Trophoblast cell (in vitro differentiated cells and primary cell): ENCODE results near the gene SLC27A2.

Experiments used
- DNase-seq, 2 donors: peaks; one replicate each; pipeline ENCODE4 v3.0.0-alpha.2; 2016
- H2AFZ ChIP-seq: 2 replicates; pipeline ENCODE4 v1.6.1; 2013; ENCODE audit warnings: low read length, moderate library complexity, mild to moderate bottlenecking; ENCODE audit not compliant: insufficient read depth, poor library complexity
- H2AK5ac ChIP-seq: 2 replicates; pipeline ENCODE4 v1.6.1; 2013; ENCODE audit warnings: mild to moderate bottlenecking, low read length
- H2BK120ac ChIP-seq: 2 replicates; pipeline ENCODE4 v1.6.1; 2013; ENCODE audit warnings: low read length, mild to moderate bottlenecking, moderate library complexity; ENCODE audit not compliant: insufficient read depth, poor library complexity
- H2BK12ac ChIP-seq: 2 replicates; pipeline ENCODE4 v1.6.1; 2013; ENCODE audit warnings: mild to moderate bottlenecking, low read length, moderate library complexity
- H2BK5ac ChIP-seq: 2 replicates; pipeline ENCODE4 v1.6.1; 2013; ENCODE audit warnings: low read length, low read depth, moderate library complexity, mild to moderate bottlenecking; ENCODE audit not compliant: poor library complexity
- H3K14ac ChIP-seq: 2 replicates; pipeline ENCODE4 v1.6.1; 2013; ENCODE audit warnings: mild to moderate bottlenecking, low read length
- H3K18ac ChIP-seq: 2 replicates; pipeline ENCODE4 v1.6.1; 2013; ENCODE audit warnings: mild to moderate bottlenecking, low read length
- H3K23ac ChIP-seq: 2 replicates; pipeline ENCODE4 v1.6.1; 2013; ENCODE audit warnings: low read length
- H3K27ac ChIP-seq: 2 replicates; pipeline ENCODE4 v1.5.1; 2013; ENCODE audit warnings: low read depth, mild to moderate bottlenecking, inconsistent platforms, low read length, moderate library complexity
- H3K27me3 ChIP-seq: 2 replicates; pipeline ENCODE4 v1.6.1; 2013; ENCODE audit warnings: inconsistent platforms, mild to moderate bottlenecking, low read length, moderate library complexity; ENCODE audit not compliant: insufficient read depth
- H3K36me3 ChIP-seq, 2 experiments: 1 replicate in 1 of 2; 2 replicates in 1 of 2; pipeline ENCODE4 v1.6.1; 2013; ENCODE audit warnings: low read length in 2 of 2, mild to moderate bottlenecking in 2 of 2, moderate library complexity in 1 of 2; ENCODE audit not compliant: insufficient read depth in 2 of 2, control insufficient read depth in 1 of 2
- H3K4ac ChIP-seq: 2 replicates; pipeline ENCODE4 v1.6.1; 2013; ENCODE audit warnings: low read depth, mild to moderate bottlenecking, low read length, moderate library complexity
- H3K4me1 ChIP-seq, 2 experiments: 1 replicate in 1 of 2; 2 replicates in 1 of 2; pipeline ENCODE4 v1.6.1; 2013; ENCODE audit warnings: low read length in 2 of 2, mild to moderate bottlenecking in 2 of 2, moderate library complexity in 1 of 2; ENCODE audit not compliant: insufficient read depth in 2 of 2, control insufficient read depth in 1 of 2
- H3K4me2 ChIP-seq: 2 replicates; pipeline ENCODE4 v1.6.1; 2013; ENCODE audit warnings: inconsistent platforms, mild to moderate bottlenecking, low read length, moderate library complexity
- H3K4me3 ChIP-seq: 2 replicates; pipeline ENCODE4 v1.5.1; 2013; ENCODE audit warnings: mild to moderate bottlenecking, low read depth, low read length, inconsistent platforms
- H3K79me1 ChIP-seq: one replicate; pipeline ENCODE4 v1.6.1; 2013; ENCODE audit warnings: low read length
- H3K79me2 ChIP-seq: 2 replicates; pipeline ENCODE4 v1.6.1; 2013; ENCODE audit warnings: low read length, mild to moderate bottlenecking; ENCODE audit not compliant: control insufficient read depth, insufficient read depth, poor library complexity
- H3K9ac ChIP-seq: 2 replicates; pipeline ENCODE4 v1.6.1; 2013; ENCODE audit warnings: mild to moderate bottlenecking, low read length
- H3K9me3 ChIP-seq: 2 replicates; pipeline ENCODE4 v1.6.1; 2013; ENCODE audit warnings: low read depth, mild to moderate bottlenecking, control low read depth, inconsistent platforms, low read length; ENCODE audit not compliant: insufficient read depth
- H4K12ac ChIP-seq: 2 replicates; pipeline ENCODE4 v1.6.1; 2013; ENCODE audit warnings: low read depth, mild to moderate bottlenecking, low read length, moderate library complexity
- H4K8ac ChIP-seq: 2 replicates; pipeline ENCODE4 v1.6.1; 2013; ENCODE audit warnings: low read depth, mild to moderate bottlenecking, low read length, moderate library complexity
- H4K91ac ChIP-seq: one replicate; pipeline ENCODE4 v1.6.1; 2013; ENCODE audit warnings: low read depth, mild to moderate bottlenecking, low read length, moderate library complexity
- WGBS: extraction: QIAGEN DNeasy Blood & Tissue Kit; methylation state at CpG from one replicate; pipeline ENCODE4 v1.1.7; 2013; ENCODE audit warnings: missing lambda C conversion rate; ENCODE audit not compliant: insufficient read length, insufficient coverage; ENCODE audit errors: extremely low coverage; 5-methylcytosine and 5-hydroxymethylcytosine counted together

Gene SLC27A2

GRCh38 chr15:50250760-50251394 lies 68.9 kb downstream of the SLC27A2 start:
- no peaks in the 10 kb centered on the region for H3K36me3 ChIP-seq
- WGBS: no CpG with 5 or more reads among the region's 6 CpGs
- no peak for DNase-seq
- H2BK12ac ChIP-seq: no peak overlapping the region
- H3K4ac ChIP-seq: no peak overlapping the region
- no peak overlapping the region for H3K4me2 ChIP-seq
- no peak overlapping the region for H3K27ac ChIP-seq
- peaks cover 4 to 17% of the 10 kb centered on the region in 2 experiments for H3K4me1 ChIP-seq
- H4K12ac ChIP-seq: no peak overlapping the region
- no peak overlapping the region for H2AFZ ChIP-seq
- no peak overlapping the region for H4K8ac ChIP-seq
- H3K79me2 ChIP-seq: no peaks in the 10 kb centered on the region
- no peak overlapping the region for H3K23ac ChIP-seq
- no peak overlapping the region for H2BK5ac ChIP-seq
- H3K9ac ChIP-seq: no peak overlapping the region
- no peak overlapping the region for H2BK120ac ChIP-seq
- H3K14ac ChIP-seq: no peak overlapping the region
- no peak overlapping the region for H4K91ac ChIP-seq
- no peak overlapping the region for H2AK5ac ChIP-seq
- no peaks in the 10 kb centered on the region for H3K9me3 ChIP-seq
- peaks cover 5% of the 10 kb centered on the region for H3K79me1 ChIP-seq
- H3K27me3 ChIP-seq: no peaks in the 10 kb centered on the region
- H3K4me3 ChIP-seq: no peak overlapping the region
- no peak overlapping the region for H3K18ac ChIP-seq

- Histone ChIP-seq H2BK5ac (no peak overlapping the region), H3K4ac (no peak overlapping the region), H3K4me3 (no peak overlapping the region), H4K91ac (no peak overlapping the region), H3K79me2 (no peaks in the 10 kb centered on the region), H3K9me3 (no peaks in the 10 kb centered on the region), H3K27ac (no peak overlapping the region), H3K18ac (no peak overlapping the region), H4K8ac (no peak overlapping the region), H3K36me3 (no peaks in the 10 kb centered on the region), H3K9ac (no peak overlapping the region), H2BK120ac (no peak overlapping the region), H3K79me1 (peaks cover 5% of the 10 kb centered on the region), H2AFZ (no peak overlapping the region), H2BK12ac (no peak overlapping the region), H3K14ac (no peak overlapping the region), H3K23ac (no peak overlapping the region), H2AK5ac (no peak overlapping the region), H3K4me2 (no peak overlapping the region), H3K4me1 (peaks cover 4 to 17% of the 10 kb centered on the region in 2 experiments), H3K27me3 (no peaks in the 10 kb centered on the region), H4K12ac (no peak overlapping the region)
- DNase-seq: no peak
- no CpG with 5 or more reads among the region's 11 CpGs for WGBS
Observed at GRCh38 chr15:50251638-50252182, 69.7 kb downstream of the SLC27A2 start.

GRCh38 chr15:50252556-50252955 lies 70.6 kb downstream of the SLC27A2 start:
- H4K8ac ChIP-seq: no peak overlapping the region
- no peaks in the 10 kb centered on the region for H3K36me3 ChIP-seq
- H3K4ac ChIP-seq: no peak overlapping the region
- H3K18ac ChIP-seq: no peak overlapping the region
- no peak overlapping the region for H2BK5ac ChIP-seq
- no peaks in the 10 kb centered on the region for H3K27me3 ChIP-seq
- H3K4me2 ChIP-seq: no peak overlapping the region
- peaks cover 3% of the 10 kb centered on the region for H3K79me1 ChIP-seq
- no peak overlapping the region for H2BK12ac ChIP-seq
- H3K4me3 ChIP-seq: no peak overlapping the region
- no CpG with 5 or more reads among the region's 11 CpGs for WGBS
- no peaks in the 10 kb centered on the region for H3K79me2 ChIP-seq
- H4K12ac ChIP-seq: no peak overlapping the region
- no peak overlapping the region for H3K23ac ChIP-seq
- no peak overlapping the region for H2AK5ac ChIP-seq
- H3K9me3 ChIP-seq: peaks cover 2% of the 10 kb centered on the region
- H2AFZ ChIP-seq: no peak overlapping the region
- no peak overlapping the region for H3K27ac ChIP-seq
- H3K9ac ChIP-seq: no peak overlapping the region
- no peak overlapping the region for H2BK120ac ChIP-seq
- peaks cover 4 to 20% of the 10 kb centered on the region in 2 experiments for H3K4me1 ChIP-seq
- no peak overlapping the region for H4K91ac ChIP-seq
- no peak overlapping the region for H3K14ac ChIP-seq
- DNase-seq: no peak

- Histone ChIP-seq H2AFZ (no peak overlapping the region), H3K14ac (no peak overlapping the region), H3K36me3 (no peaks in the 10 kb centered on the region), H3K79me1 (no peaks in the 10 kb centered on the region), H3K9me3 (peaks cover 2% of the 10 kb centered on the region), H3K4me2 (no peak overlapping the region), H3K9ac (no peak overlapping the region), H2AK5ac (no peak overlapping the region), H2BK120ac (no peak overlapping the region), H3K18ac (no peak overlapping the region), H2BK5ac (no peak overlapping the region), H4K91ac (no peak overlapping the region), H3K27ac (no peak overlapping the region), H3K23ac (no peak overlapping the region), H2BK12ac (no peak overlapping the region), H3K79me2 (no peaks in the 10 kb centered on the region), H3K4ac (no peak overlapping the region), H3K4me1 (peaks cover 0 to 5% of the 10 kb centered on the region in 2 experiments), H3K27me3 (no peaks in the 10 kb centered on the region), H4K12ac (no peak overlapping the region), H3K4me3 (no peak overlapping the region), H4K8ac (no peak overlapping the region)
- DNase-seq: no peak
- no CpG with 5 or more reads among the region's 5 CpGs for whole genome bisulfite sequencing
Observed at GRCh38 chr15:50256188-50257041, 74.4 kb downstream of the SLC27A2 start.
